LHCN-M2 (cell line): ENCODE measurements around the gene ZNF182. TPM values are rescaled to one million over a fixed set of nuclear protein-coding genes. Genes with fewer than 3 reads are reported as not detected.

ENCODE experiments used
- total RNA-seq: library from RNA; depleted of rRNA; stranded (reverse); fragments of >200 nt; gene quantifications from 2 replicates; pipeline ENCODE4 v1.2.3, GENCODE V29; 2014; rRNA removed

ZNF182 gene
- total RNA-seq, 1 experiment from 2014 or later: 3.8 TPM

Other genes starting within 250 kb of the ZNF182 start
- 2.1 and 3.6 TPM in 2 replicates for gene ZNF81, start 167.1 kb downstream of the ZNF182 start, total RNA-seq
- not detected in 2 replicates for gene SPACA5, start 3.0 kb upstream of the ZNF182 start, total RNA-seq
- 2.2 and 3.0 TPM in 2 replicates for gene ZNF630, start 67.7 kb upstream of the ZNF182 start, total RNA-seq
- not detected in 2 replicates for gene SPACA5B, start 126.6 kb upstream of the ZNF182 start, total RNA-seq
- not detected in 2 replicates for gene SSX5, start 192.8 kb upstream of the ZNF182 start, total RNA-seq